CD14-positive monocyte (primary cell): ENCODE data around the gene ILDR1. TPM values are rescaled to one million over a fixed set of nuclear protein-coding genes. Genes with fewer than 3 reads are reported as not detected.

ENCODE experiments used
- DNase-seq, 3 donors: peaks; one replicate each; pipeline ENCODE4 v3.0.0-alpha.2; 2011 to 2022
- H2AFZ ChIP-seq: 2 replicates; pipeline ENCODE4 v1.6.0; 2012; ENCODE audit warnings: mild to moderate bottlenecking, low read depth, low read length, inconsistent platforms; ENCODE audit not compliant: insufficient read depth, poor library complexity, severe bottlenecking
- H3K27ac ChIP-seq, 2 donors: 1 replicate in 1 of 2; 2 replicates in 1 of 2; pipeline ENCODE4 v1.5.1; 2012 to 2013; ENCODE audit warnings: low read length in 2 of 2, control low read depth in 1 of 2, inconsistent platforms in 1 of 2, low read depth in 1 of 2, mild to moderate bottlenecking in 1 of 2
- H3K27me3 ChIP-seq, 2 donors: one replicate each; pipeline versions ENCODE4 v1.6.0 to v1.6.1; 2011 to 2013; ENCODE audit warnings: low read length in 2 of 2; ENCODE audit not compliant: control insufficient read depth in 2 of 2, insufficient read depth in 2 of 2
- H3K36me3 ChIP-seq, 2 donors: replicated peaks in 1 of 2; 1 replicate in 1 of 2; 2 replicates in 1 of 2; pipeline versions ENCODE4 v1.5.1 to v1.6.1; 2012 to 2013; ENCODE audit warnings: low read length in 2 of 2, control low read depth in 1 of 2, inconsistent platforms in 1 of 2, mild to moderate bottlenecking in 1 of 2; ENCODE audit not compliant: insufficient read depth in 2 of 2, control insufficient read depth in 1 of 2
- H3K4me1 ChIP-seq, 2 donors: 1 replicate in 1 of 2; 2 replicates in 1 of 2; pipeline versions ENCODE4 v1.5.1 to v1.6.1; 2012 to 2013; ENCODE audit warnings: low read length in 2 of 2, control low read depth in 1 of 2, inconsistent platforms in 1 of 2, mild to moderate bottlenecking in 1 of 2, moderate library complexity in 1 of 2; ENCODE audit not compliant: insufficient read depth in 2 of 2, control insufficient read depth in 1 of 2
- H3K4me2 ChIP-seq: replicated peaks from 2 replicates; pipeline ENCODE3; 2012; ENCODE audit warnings: low read length, moderate library complexity, mild to moderate bottlenecking; ENCODE audit not compliant: poor library complexity, severe bottlenecking; ENCODE audit errors: extremely low read depth
- H3K4me3 ChIP-seq, 3 experiments: fragments of 200-600 bp in 1 of 3; sonication (generic) in 1 of 3; replicated peaks in 1 of 3; 1 replicate in 2 of 3; 2 replicates in 1 of 3; pipeline ENCODE4 v1.5.1; 2011 to 2013; ENCODE audit warnings: low read length in 3 of 3, mild to moderate bottlenecking in 3 of 3, control low read depth in 2 of 3, low read depth in 2 of 3, inconsistent platforms in 1 of 3, moderate library complexity in 1 of 3
- H3K79me2 ChIP-seq: 2 replicates; pipeline ENCODE4 v1.6.0; 2012; ENCODE audit warnings: mild to moderate bottlenecking, control low read depth, inconsistent platforms, low read length, moderate library complexity; ENCODE audit not compliant: insufficient read depth
- H3K9ac ChIP-seq: 2 replicates; pipeline ENCODE4 v1.6.0; 2017; ENCODE audit warnings: low read length, mild to moderate bottlenecking; ENCODE audit not compliant: insufficient read depth, poor library complexity, severe bottlenecking
- H3K9me3 ChIP-seq, 2 donors: replicated peaks in 1 of 2; 1 replicate in 1 of 2; 2 replicates in 1 of 2; pipeline versions ENCODE4 v1.5.1 to v1.6.1; 2012 to 2013; ENCODE audit warnings: low read length in 2 of 2, control low read depth in 1 of 2; ENCODE audit not compliant: control insufficient read depth in 1 of 2, insufficient read depth in 1 of 2
- H4K20me1 ChIP-seq: 2 replicates; pipeline ENCODE4 v1.6.0; 2012; ENCODE audit warnings: mild to moderate bottlenecking, low read length, control low read depth, moderate library complexity; ENCODE audit not compliant: insufficient read depth
- H3K27ac Mint-ChIP-seq, 7 donors: one replicate each; pipeline ENCODE4 v1.8.0; 2020; ENCODE audit warnings: mild to moderate bottlenecking in 7 of 7, mixed read lengths in 7 of 7, moderate library complexity in 6 of 7, inconsistent platforms in 2 of 7
- H3K27me3 Mint-ChIP-seq, 3 donors: one replicate each; pipeline ENCODE4 v1.8.0; 2021 to 2022; ENCODE audit warnings: low read depth in 3 of 3, mild to moderate bottlenecking in 3 of 3, mixed read lengths in 3 of 3, moderate library complexity in 3 of 3, inconsistent platforms in 1 of 3
- H3K36me3 Mint-ChIP-seq, 2 donors: one replicate each; pipeline ENCODE4 v1.8.0; 2020; ENCODE audit warnings: mixed read lengths in 2 of 2, inconsistent platforms in 1 of 2, mild to moderate bottlenecking in 1 of 2
- H3K4me1 Mint-ChIP-seq: one replicate; pipeline ENCODE4 v1.8.0; 2020; ENCODE audit warnings: mild to moderate bottlenecking, mixed read lengths
- H3K4me3 Mint-ChIP-seq, 2 donors: one replicate each; pipeline ENCODE4 v1.8.0; 2020; ENCODE audit warnings: mild to moderate bottlenecking in 2 of 2, mixed read lengths in 2 of 2, moderate library complexity in 1 of 2
- H3K9me3 Mint-ChIP-seq, 7 donors: one replicate each; pipeline ENCODE4 v1.8.0; 2020 to 2022; ENCODE audit warnings: mixed read lengths in 7 of 7, mild to moderate bottlenecking in 6 of 7, moderate library complexity in 6 of 7, inconsistent platforms in 2 of 7
- WGBS: methylation state at CpG from one replicate; pipeline ENCODE4 v1.1.5; 2013; ENCODE audit warnings: missing lambda C conversion rate; ENCODE audit not compliant: insufficient coverage; 5-methylcytosine and 5-hydroxymethylcytosine counted together
- intact Hi-C, 2 donors: fragments of 100-400 bp; cut with micrococcal nuclease; formaldehyde crosslinking; loops; one replicate each; pipeline versions ENCODE4 v1.15.0 to v1.15.1; 2023
- polyA plus RNA-seq, 3 donors: library from polyadenylated mRNA; depleted of rRNA in 1 of 3; unstranded in 2 of 3; stranded (reverse) in 1 of 3; fragments of 300-500 nt in 2 of 3; fragments of >200 nt in 1 of 3; fragmentation: Illumina TruSeq in 2 of 3; gene quantifications; 1 replicate in 2 of 3; 2 replicates in 1 of 3; pipeline ENCODE4 v1.2.3, GENCODE V29; 2012 to 2021
- TF ChIP-seq, protein P1 (sequence below): fragments of 200-600 bp; IDR thresholded peaks from one replicate; pipeline ENCODE4 v1.8.0; 2022; ENCODE audit warnings: antibody characterized with exemption, mild to moderate bottlenecking

ILDR1 gene
- polyA plus RNA-seq, 3 donors: 0.12 to 0.28 (median 0.20) TPM

DNA sequence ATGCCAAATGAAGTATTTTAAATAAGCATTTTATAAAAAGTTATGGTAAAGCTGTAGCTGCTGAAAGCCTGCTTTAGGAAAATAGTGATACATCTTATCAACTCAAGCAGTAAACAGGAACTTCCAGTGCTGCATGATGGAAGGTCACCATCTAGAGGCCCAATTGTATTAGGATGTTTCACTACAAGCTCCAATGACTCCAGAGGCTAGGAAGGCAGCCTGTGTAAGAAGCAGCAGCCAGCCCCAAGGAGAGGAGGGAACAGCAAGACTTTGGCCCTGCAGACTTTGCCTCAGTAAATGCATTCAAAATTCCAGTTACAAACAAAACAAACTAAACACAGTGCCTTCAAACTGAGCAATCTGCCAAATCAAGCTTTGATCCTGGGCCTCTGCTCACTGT, 32.1 kb downstream of the ILDR1 start:
- peak in 2 of 3 donors; percentile 36 to 48 for DNase-seq
- Histone ChIP-seq H3K79me2 (no peaks in the 10 kb centered on the region), H3K36me3 (no peaks in the 10 kb centered on the region), H3K4me3 (no peak overlapping the region), H3K27me3 (no peaks in the 10 kb centered on the region), H3K27ac (no peak overlapping the region), H3K4me1 (peaks cover 36 to 40% of the 10 kb centered on the region in 2 donors), H3K4me2 (no peak overlapping the region), H4K20me1 (no peaks in the 10 kb centered on the region), H2AFZ (no peak overlapping the region), H3K9me3 (no peaks in the 10 kb centered on the region), H3K9ac (no peak overlapping the region)
- TF ChIP-seq, protein P1, sequence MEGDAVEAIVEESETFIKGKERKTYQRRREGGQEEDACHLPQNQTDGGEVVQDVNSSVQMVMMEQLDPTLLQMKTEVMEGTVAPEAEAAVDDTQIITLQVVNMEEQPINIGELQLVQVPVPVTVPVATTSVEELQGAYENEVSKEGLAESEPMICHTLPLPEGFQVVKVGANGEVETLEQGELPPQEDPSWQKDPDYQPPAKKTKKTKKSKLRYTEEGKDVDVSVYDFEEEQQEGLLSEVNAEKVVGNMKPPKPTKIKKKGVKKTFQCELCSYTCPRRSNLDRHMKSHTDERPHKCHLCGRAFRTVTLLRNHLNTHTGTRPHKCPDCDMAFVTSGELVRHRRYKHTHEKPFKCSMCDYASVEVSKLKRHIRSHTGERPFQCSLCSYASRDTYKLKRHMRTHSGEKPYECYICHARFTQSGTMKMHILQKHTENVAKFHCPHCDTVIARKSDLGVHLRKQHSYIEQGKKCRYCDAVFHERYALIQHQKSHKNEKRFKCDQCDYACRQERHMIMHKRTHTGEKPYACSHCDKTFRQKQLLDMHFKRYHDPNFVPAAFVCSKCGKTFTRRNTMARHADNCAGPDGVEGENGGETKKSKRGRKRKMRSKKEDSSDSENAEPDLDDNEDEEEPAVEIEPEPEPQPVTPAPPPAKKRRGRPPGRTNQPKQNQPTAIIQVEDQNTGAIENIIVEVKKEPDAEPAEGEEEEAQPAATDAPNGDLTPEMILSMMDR: peak; percentile 31
- Mint-ChIP-seq H3K27ac (peak overlapping the region in 4 of 7 donors; percentile 21 to 65 (median 52)), H3K9me3 (peaks cover 0 to 2% (median 0%) of the 10 kb centered on the region in 7 donors), H3K4me3 (no peak overlapping the region), H3K27me3 (peaks cover 0 to 2% (median 0%) of the 10 kb centered on the region in 3 donors), H3K4me1 (peaks cover 48% of the 10 kb centered on the region), H3K36me3 (peaks cover 0 to 1% of the 10 kb centered on the region in 2 donors)
- intact Hi-C loops: loop anchor here (10.0 kb wide), 2 partner anchors 65 to 245 kb away; partner anchors contain the start of gene CD86 (in 1 of the 2)

DNA sequence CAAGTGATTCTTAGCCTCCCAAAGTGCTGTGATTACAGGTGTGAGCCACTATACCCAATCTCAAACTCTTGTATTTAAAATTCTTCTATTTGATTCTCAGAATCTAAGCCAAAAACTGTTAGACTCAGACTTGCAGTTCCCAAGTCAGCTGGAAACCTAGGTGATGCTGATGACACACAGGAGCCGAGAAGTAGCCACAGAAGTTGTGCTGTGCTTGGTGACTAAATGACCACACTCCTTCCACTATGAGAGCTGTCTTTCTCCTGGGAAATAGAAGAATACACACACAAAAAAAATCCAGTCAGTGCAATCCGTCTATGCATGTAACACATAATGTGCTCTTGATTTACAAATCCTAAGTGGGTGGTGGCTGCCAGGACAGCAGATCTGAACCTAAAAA, 33.9 kb downstream of the ILDR1 start:
- no CpG with 5 or more reads among the region's 2 CpGs for WGBS
- H3K4me2 ChIP-seq: no peak overlapping the region
- no peak overlapping the region for H3K4me3 Mint-ChIP-seq
- peaks cover 22 to 23% of the 10 kb centered on the region in 2 donors for H3K4me1 ChIP-seq
- H3K36me3 Mint-ChIP-seq: peaks cover 6 to 8% of the 10 kb centered on the region in 2 donors
- no peak overlapping the region for H3K27ac Mint-ChIP-seq
- no peak overlapping the region for H3K9ac ChIP-seq
- no peak for DNase-seq
- H3K27me3 ChIP-seq: no peaks in the 10 kb centered on the region
- H3K27ac ChIP-seq: no peak overlapping the region
- no peaks in the 10 kb centered on the region for H4K20me1 ChIP-seq
- intact Hi-C loops: no loop called here
- peaks cover 0 to 8% of the 10 kb centered on the region in 2 donors for H3K9me3 ChIP-seq
- no peak overlapping the region for H2AFZ ChIP-seq
- H3K9me3 Mint-ChIP-seq: peaks cover 8 to 11% (median 8%) of the 10 kb centered on the region in 7 donors
- no peaks in the 10 kb centered on the region for H3K79me2 ChIP-seq
- TF ChIP-seq, protein P1: no peak
- H3K4me1 Mint-ChIP-seq: peaks cover 41% of the 10 kb centered on the region
- H3K27me3 Mint-ChIP-seq: no peaks in the 10 kb centered on the region
- no peak overlapping the region for H3K4me3 ChIP-seq
- H3K36me3 ChIP-seq: no peaks in the 10 kb centered on the region
